NCI-H1417 treated with DMSO at 0.1 percent for 48 hours (cell line): ENCODE results near the gene MTSS2.

Experiments
- DNase-seq: peaks from one replicate; lab custom pipeline; 2025; lab: John Stamatoyannopoulos, UW

MTSS2 gene

DNA sequence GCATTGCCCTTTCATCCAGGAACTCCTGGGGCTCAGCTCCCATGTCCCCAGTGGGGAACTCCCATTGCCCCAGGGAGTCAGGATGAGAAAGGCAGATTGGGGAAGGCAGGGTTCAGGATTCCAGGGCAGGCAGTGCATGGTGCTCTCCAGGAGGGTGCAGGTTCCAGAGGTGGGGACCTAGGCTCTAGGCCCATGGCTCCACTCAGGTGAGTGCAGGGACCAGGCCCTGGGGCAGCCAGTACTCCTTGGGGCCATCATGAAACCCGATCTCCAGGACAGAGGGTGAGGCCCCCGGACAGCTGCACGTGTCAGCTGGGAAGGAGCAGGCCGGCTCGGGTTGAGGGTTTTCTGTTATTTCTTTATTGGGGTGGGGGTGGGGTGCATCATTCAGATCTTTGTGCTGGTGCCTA is 1.3 kb upstream of the MTSS2 start:
- DNase-seq: no peak

DNA sequence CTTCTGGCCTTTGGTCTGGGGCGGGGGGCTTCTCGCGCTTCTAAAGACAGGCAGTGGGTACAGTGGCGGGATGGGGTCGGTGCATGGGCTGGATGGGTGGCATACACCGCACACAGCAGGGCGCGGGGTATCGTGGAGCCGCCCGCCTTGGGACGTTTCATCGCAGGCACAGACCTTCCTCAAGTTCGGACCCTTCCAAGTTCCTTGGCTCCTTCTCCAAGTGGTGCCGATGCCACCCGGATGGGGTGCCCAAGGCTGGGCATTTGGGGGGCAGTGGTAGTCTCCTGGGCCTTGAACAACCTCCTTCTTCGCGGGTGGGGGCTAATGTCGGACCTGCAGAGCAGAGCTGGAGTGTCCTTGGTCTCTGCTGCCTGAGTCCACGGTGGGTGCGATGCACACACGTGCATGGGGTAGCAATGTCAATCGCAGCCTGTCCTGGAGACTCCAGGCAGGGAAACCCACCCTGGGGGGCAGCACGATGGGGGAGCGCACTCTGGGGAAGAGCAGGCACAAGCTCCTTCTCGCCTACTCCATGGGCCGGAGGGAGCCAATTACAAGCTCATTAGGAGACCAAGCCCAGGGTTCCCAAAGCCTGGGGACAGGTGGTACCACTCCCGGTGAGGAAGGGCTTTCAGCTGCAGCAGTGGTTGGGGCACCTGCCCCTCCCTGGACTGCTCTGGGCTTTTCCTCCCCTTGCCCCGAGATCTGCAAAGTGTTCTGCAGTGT is 686 bp upstream of the MTSS2 start:
- DNase-seq: no peak

DNA sequence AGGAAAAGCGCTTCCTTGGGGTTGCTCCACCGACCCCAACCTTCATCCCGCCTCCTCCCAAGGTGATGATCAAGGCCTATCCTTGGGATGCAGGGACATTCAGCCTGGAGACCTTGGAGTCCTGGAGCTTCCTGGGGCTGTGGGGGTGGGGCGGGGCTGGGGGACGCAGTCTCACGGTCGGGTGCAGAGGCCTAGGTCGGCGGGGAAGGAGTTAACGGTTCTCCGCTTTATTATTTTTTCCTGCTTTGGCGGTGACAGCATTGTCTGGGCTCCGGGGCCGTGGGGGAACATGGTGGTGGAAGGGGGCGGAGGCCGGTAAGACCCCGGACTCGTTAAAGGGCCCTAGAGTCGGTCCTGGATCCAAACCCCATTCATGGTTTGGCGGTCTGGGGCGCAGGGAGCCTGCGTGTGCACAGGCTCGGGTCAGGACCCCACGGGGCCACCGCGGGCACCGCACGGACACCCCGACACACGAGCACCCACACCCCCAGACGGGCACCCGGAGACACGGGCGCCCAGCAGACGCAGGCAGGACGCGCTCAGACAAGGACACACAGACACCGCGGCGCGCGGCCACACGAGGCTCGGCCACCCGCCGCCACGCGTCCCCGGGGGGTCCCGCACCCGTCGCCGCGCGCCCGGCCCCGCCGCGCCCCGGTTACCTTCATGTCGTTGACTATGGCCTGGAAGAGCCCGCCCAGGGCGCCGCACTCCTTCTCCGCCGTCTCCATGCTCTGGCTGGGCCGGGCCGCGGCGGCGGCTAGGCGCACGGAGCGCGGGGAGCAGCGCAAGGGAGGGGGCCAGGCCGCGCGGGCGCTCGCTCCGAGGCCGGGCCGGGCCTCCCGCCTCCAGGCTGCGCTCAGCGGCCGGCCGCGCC is 554 bp downstream of the MTSS2 start:
- no peak for DNase-seq

DNA sequence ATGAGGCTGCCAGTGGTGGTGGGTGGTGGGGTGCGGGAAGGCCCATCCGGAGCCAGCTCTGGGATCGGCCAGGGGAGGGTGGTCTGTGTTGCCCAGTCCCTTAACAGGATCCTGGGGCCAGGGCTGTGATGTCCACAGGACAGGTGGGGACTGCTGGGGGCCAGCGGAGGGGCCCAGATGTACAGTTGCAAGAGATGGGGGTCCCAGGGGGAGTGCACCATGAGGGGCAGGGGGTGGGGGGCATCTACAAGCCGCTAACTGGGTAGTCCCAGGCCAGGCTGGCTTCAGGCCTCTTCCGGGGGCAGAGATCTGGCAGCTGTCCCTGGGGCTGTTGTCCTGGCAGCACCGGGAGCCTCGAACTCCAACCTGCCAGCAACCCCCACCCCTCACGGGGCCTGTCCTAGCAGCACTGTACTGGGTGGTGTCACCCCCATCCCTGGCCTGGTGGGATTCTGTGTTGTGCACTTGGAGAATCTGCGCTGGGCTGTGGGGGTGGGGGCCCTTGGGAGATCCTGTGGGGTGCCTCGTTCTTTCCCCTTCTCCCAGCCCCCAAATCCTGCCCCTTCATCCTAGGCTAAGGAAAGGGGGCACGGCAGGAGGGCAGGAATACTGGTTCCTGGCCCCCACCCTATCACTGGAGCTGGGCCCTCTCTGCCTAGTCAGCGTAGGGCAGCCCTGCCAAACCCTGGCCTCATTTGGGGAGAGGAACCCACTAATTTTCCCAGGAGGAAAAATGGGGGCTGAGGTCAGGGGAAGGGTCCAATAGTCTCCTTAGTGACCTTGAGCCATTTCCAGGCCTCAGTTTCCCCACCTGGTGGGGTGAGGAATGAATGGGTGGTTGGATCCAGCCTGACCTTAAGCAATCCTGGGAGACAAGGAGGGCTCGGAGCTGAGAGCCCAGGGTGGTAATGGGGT is 1.4 kb downstream of the MTSS2 start:
- no peak for DNase-seq

DNA sequence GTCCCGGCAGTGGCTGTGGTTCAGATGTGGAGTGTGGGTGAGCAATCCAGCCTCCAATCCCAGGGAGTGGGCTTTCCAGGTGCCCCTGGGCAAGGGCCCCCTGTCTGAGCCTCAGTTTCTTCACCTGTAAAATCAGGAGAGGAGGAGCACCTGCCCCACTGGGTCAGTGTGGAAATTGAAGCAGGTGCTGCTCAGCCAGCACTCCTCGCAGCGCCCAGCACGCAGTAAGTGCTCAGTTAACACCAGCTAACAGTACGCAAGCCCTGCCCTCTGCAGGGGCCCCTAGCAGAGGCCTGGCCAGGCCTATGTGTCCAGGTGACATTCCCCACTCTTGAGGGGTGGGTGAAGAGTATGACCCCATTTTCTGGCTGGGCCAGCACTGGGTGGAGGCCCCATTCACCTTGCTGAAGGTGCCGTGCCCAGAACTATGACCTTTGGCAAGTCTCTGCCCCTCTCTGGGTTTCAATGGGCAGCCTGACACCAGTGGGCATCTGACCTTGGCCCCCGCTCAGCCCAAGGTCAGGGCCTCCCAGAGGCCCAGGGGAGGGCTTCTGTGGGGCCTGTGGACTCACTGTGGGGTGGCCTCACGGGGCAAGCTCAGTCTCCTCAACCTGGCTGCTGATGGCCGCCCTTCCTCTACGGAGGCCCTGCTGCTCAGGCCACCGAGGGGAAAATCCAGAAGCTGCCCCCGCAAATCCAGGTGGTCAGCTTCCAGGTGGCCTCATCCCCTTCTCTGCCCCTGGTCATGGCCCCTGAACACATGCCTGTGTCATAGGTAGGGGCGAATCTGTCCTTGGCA is 2.5 kb downstream of the MTSS2 start:
- DNase-seq: no peak

DNA sequence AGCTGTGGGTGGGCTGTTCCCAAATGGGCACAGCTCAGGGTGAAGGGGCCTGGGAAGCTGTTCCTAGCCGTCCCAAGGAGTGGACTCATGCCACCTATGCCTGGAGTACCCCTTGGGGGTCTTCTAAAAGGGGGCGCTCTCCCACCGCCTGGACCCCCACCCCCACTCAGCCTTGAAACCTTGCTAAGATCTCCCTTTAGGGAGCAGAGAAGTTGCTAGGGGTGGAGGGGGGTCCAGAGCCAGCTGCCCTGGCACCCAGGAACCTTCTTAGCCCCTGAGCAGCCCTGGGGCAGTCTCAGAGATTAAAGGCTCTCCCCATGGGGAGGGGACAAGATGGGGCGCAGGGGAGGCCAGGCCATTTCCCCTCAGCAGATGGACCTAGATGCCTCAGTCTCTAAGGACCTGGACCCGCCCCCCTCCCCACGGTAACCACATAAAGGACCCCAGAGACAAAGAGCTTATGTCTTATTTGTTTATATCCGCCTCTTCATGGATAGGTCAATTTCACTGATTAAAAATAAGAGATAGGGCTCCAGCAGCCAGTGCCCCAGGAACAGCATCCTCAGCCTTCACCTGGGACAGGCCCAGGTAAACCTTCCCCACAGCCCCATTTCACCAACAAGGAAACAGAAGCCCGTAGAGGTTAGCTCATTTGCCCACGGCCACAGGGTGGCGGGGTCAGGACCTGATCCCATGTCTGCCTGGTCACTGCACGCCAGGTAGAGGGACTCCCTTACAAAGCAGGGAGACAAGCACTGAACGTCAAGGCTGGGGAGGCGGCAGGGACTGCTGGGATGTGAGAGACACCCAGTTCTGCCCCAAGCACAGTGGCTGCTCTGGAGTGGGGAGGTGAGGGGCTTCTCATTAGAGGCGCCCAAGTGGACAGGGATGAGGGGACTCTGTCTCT is 3.4 kb downstream of the MTSS2 start:
- no peak for DNase-seq

DNA sequence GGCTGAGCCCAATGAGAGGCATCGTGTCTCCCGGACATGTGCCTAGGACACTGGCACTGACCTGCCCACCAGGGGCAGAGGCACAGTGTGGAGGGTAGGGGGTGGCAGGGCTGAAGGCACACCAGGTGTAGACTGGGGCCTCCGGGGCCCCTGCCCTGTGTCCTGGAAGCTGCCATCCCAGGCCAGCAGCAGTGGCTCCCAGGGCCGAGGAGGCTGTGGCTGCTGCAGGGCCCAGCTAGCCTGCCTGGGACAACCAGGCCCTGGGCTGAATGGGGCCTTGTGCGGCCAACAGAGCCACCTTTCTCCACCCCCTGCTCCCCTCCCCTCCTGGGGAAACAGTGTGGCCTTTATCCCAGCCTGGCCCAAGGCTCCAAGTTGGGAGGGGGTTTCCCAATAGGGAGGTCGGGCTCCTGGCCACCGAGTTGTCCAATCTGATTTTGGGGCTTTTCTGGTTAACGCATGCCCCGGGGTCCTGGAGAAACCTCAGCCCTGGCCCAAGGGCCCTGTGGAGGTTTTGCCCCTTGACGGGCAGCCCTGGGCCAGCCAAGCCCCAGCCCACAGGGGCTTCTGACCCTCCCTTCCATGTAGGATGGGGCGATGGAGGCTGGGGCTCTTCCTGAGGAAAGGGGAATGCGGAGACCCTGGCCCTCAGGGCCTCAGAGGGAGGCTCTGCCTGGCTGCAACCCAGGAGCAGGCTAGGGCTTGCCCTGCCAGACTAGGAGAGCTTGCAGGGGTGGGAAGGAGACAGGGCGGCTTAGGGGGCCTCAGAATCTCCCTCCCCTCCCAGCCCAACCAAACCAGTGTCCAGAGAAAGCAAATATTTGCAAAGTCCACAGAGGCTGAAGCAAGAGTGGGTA is 4.2 kb downstream of the MTSS2 start:
- DNase-seq: no peak

DNA sequence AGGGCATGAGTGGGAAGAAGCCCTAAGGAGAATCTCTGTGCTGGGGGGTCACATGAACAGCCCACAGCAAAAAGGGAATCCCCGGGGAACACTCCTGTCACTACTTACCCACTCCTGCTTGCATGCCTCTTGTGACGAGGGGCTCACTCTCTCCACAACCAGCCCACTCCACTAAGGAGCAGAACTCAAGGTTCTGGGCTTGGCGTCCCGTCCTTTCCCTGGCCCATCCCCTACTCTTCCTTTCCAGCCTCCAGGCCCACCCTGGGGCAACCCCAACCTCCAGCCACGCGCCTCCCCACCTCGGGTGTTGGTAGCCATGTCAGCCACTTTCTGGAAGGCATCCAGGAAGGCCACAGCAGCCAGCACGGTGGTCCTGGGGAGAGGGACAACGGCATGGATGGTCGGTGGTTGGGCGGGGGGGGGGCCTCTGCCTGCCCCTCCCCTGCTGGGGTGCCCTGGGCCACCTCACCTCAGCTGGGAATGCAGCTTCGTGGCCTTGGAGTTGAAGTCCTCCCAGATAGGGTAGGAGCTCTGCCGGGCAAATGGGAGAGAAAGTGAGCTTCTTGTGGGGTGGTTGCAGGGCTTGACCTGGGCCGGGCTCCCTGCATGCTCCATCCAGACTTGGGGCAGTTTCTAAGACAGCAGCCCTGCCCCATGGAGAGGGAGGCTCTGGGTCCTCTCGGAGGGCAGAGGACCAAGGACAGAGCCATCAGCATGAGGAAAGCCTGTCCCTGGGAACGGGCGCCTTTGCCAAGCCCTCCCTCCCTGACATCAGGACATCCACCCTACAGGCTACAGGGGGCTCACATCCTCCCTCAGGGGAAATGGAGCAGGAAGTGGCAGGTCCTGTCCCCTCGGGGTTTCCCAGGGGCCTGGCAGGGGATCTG is 5.1 kb downstream of the MTSS2 start:
- no peak for DNase-seq

DNA sequence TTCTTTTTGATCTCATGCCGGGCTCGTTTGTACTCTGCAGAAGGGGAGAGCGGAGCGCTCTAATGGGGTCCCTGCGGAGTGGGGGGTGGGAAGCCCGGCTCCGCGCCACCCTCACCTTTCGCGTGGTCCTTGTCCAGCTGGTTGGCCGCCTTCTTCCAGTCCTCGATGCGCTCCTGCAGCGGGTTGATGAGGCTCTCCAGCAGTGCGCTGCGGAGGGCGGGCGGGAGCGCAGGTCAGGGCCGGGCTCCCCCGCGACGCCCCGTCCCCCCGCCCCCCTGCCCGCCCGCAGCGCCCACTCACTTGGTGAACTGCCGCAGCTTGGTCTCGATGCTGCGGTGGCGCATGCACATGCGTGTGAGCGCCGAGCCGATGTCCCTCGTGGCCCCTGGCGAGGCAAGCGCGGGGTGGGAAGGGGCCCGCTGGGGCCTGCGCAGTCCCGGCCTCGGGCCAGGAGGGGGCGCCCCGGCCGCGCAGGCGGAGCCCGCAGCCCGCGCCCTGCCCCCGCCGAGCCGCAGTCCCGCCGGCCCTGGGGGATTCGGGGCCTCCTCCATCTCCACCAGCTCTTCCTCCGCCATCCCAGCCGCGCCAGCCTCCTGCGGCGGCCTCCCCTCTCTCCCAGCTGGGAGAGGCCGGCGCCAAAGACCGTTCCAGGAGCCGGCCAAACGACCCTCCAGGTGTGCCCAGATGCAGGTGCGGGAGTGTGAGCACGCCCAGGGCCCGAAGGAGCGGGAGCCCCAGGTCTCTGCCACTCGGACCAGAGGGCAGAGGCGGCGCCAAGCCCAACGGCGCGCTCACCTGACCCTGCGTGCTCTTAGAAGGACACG is 6.0 kb downstream of the MTSS2 start:
- DNase-seq: no peak

DNA sequence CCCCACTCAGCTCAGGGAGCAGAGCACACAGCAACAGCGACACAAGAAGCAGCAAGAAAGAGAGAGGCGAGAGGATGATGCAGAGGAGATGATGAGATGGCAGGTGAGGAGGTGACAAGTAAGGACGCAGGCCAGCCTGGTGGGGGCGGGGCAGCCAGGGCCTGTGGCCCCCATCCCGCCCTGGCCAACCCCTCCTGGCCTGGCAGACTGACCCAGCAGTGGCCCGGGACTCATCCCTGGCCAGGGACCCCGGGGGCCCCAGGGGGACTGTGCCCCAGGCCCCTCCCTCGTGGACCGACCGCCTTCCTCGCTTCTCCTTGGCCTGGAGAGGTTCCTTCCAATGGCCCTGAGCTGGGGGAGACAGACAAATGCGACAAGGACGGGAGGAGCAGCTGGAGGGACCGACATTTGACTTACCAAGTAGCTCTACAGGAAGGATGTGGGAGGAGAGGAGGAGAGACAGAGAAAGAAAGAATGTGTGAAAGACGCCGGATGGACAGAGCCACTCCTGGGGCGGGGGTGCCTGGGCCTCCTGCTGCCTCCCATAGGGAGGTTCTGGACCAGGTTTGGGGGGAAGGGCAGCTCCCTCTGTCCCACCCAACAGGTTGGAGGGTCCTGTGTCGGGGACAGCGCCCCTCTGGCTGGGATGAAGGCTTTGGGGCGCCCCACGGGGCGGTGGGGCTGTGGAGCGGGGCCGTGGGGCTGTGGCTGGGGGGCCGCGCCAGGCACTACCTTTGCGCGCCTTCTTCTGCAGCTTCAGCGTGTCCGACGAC is 6.8 kb downstream of the MTSS2 start:
- no peak for DNase-seq

DNA sequence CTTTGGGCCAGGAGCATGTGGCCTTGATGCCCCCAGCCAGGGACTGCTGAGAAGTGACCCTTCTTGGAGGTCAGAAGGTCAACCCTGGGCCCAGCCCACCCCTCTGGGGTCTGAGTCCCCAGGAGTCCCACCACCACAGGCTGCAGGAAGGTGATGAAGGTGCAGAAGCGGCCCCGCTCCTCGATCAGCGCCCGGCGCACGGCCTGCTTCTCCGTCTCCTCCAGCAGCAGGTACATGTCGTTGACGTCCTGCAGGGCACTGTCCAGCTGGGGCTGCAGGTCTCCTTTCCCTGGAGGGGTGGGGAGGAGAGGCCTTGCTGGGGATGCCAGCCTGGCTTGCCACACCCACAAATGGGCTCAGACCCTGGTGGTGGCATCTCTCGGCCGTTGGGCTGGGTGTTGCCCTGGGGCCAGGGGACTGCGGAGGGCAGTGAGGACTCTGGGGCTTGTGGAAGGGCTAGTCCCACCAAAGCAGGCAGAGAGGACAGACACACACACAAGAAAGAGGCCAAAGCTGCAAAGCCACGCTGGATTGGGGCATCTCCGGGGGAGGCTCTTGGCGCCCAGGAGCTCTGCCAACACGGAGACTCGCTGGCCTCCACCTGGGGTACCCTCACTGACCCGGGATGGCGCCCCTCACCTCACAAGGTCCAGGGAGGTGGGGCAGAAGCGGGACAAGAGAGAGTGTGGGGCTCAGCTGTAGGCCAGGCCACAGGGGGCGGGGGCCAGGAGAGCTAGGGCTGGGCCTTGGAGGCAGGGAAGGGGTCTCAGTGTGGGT is 7.5 kb downstream of the MTSS2 start:
- DNase-seq: no peak

DNA sequence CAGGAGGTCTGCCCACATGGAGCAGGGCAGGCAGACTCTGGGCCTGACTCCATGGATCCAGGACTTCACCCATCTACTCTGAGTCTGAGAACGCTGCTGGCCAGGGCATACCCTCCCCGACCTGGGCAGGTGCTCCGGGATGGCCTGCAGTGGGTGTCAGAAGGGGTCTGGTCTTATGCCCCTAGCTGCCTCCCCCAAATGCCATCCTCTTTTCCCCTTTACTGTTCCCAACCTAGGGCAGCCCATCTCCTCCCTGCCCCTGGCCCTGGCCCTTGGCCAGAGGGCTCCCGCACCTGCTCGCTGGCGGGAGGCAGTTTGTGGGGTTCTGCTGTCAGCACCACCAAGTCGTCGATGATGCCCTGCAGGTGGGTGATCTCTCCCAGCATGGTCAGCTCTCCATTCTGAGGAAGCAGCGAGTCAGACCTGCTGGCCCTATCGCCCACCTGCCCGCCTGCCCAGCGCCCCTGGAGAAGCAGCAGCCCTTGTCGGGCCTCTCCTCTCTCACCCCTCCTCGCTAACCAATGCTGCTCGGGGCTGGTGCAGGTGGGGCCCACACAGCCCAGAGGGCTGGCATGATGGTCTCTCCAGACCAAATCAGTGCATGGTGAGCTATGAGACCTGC is 8.2 kb downstream of the MTSS2 start:
- no peak for DNase-seq

DNA sequence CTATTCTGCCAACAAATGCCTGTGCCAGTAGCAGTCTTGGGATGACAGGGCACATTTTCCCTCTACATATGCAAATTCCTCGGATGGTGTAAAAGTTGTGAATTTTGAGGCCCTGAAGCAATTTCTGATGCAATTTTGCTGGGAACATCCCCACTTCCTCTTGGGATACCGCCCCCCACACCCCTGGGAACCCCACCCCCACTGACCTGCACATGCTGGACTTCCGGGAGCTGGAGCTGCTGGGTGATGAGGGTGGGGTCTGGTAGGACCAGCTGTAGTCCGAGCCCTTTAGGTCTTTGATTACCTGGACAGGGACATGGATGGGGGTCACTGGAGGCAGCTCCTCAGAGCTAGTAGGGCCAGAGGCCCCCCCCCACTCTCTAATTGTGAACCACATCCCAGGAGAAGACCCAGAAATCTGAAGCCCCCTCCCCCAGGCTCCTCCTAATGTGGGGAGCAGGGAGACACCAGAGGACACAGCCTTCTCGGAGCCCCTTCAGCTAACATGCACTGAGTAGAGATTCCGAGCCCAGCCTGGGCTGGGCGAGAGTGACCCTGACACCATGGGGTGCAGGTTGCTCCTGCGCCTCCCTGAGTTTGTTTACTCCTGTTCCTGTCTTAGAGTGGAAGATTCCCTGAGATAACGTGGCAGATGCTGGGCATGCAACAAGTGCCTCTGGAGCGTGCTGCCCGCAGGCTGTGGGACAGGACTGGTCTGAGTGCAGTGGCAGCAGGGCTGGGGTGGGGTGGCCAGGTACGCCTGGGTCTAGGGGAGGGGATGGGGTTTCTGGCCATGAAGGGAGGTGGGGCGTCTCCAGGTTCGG is 9.0 kb downstream of the MTSS2 start:
- no peak for DNase-seq

DNA sequence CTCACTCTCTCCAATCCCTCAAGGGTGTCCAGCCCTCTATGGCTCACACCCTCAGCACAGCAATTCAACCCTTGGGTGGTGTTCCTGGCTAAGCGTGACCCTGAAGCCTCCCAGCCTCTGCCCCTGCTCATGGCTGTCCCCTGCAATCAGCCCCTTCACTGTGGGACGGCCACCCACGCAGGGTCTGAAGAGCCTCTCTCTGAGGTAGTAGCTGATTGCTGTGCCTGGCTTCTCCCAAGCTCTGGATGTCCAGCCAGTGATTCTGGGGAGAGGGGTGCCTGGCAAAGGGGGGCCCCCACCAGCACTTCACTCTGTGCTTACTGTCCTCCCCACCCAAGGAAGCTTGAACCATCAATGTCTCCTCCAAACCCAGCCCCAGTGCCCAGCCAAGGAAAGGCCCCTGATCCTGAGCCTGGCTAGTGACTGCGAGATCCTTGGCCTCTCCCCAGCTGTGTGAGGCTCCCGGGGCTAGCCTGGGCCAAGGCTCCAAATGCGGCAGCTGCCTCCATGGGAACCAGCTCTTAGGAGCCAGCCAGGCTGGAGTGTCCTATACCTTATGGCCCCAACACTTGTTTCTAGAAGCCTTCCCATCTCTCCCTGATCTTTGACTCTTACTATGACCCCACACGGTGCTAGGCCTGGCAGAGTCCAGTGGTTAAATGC is 9.9 kb downstream of the MTSS2 start:
- DNase-seq: no peak
